Epidermal melanocyte (primary cell): ENCODE measurements around the gene PPP1R1B.

Experiments
- DNase-seq: peaks from one replicate; pipeline ENCODE4 v3.0.0; 2011; ENCODE audit warnings: low spot score; ENCODE audit not compliant: insufficient read length

Gene PPP1R1B

GRCh38 chr17:39651923-39652586 is 25.3 kb downstream of the PPP1R1B start:
- no peak for DNase-seq

- no peak for DNase-seq
Measured at GRCh38 chr17:39652587-39653315, 26.0 kb downstream of the PPP1R1B start.

- no peak for DNase-seq
Measured at GRCh38 chr17:39653316-39653661, 26.5 kb downstream of the PPP1R1B start.

GRCh38 chr17:39653662-39654331 is 27.0 kb downstream of the PPP1R1B start:
- peak; percentile 69 for DNase-seq

GRCh38 chr17:39655105-39655504 is 28.4 kb downstream of the PPP1R1B start:
- no peak for DNase-seq

GRCh38 chr17:39658346-39658745 is 31.6 kb downstream of the PPP1R1B start:
- no peak for DNase-seq

- no peak for DNase-seq
Measured at GRCh38 chr17:39658760-39659159, 32.0 kb downstream of the PPP1R1B start.

DNA sequence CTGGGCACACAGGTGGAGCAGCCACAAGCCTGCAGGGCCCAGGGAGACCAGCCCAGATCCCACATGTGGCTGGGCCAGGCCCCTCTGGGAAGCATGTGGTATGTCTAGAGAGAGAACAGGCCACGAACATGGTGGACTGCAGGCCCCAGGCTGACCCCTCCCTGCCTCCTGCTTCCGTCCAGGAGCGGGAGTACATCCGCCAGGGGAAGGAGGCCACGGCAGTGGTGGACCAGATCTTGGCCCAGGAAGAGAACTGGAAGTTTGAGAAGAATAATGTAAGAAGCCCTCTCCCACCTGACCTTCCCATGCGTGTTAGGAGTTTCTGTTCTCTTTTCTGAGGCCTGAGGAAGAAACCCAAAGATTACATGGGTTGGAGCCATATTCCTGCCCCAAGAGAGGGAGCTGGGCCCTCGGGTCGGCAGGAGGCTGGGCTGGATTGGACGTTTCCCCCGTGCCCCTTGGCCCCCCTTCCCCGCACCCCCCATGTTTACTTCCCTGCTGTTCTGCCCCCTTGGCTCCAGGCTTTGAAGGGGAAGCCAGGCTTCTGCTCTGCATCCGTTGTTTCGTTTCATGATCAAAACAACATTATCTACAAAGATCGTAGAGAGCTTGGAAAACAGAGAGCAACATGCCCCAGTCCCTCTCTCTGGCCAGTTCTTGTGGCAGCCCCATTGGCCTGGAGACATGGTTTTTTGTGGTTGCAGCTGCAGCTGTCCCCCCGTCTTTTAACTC is 32.7 kb downstream of the PPP1R1B start:
- no peak for DNase-seq

GRCh38 chr17:39660011-39660360 is 33.2 kb downstream of the PPP1R1B start:
- DNase-seq, result no peak

GRCh38 chr17:39660397-39661385 is 33.9 kb downstream of the PPP1R1B start:
- DNase-seq, result no peak

DNA sequence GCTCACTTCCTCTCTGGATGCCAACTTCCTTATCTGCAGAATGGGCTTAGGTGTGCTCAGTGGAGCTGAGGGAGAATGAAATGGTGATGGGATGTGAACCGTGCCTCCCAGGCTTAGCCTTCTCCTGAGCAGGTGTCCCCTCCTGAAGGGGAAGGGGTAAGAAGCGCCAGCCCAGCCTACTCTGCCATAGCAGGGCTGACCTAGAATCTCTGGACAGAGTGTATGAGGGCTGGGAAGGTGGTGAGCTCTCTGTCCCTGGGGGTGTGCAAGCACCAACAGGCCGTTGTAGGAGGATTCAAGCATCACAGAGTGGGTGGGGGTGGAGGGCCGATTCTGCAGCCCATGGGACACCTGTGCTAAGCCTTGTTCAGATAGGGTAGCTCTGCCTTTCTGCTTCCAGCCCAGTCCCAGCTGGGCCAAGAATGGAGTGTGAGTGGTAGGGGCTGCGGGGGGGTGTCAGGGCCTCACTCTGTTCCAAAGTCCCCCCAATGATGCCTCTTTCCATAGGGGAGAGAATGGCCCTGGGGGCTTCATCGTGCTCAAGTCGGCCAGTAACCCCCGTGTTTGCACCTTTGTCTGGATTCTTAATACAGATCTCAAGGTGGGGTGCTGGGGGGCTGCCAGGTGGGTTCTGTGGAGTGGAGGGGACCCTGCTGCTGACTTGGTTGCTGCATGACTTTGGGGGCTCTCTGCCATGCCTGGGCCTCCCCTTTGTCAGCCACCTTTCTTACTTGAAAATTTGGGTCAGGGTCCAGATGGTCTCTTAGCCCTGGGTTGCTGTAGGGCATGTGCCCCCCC is 35.2 kb downstream of the PPP1R1B start:
- no peak for DNase-seq

- no peak for DNase-seq
Measured at GRCh38 chr17:39662551-39663339, 36.0 kb downstream of the PPP1R1B start.

DNA sequence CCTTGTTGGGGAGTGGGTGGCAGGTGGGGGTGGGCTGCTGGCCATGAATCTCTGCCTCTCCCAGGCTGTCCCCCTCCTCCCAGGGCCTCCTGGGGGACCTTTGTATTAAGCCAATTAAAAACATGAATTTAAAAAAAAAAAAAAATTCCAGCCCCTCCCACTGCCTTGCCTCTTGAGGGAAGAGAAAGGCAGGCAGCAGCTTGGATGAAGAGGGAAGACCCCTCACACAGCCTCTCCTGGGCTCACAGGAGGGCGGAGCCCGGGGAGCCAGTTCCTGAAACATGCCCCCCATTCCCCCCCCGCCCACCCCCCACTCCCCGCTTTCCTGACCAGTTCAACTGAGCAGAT is 36.6 kb downstream of the PPP1R1B start:
- no peak for DNase-seq

DNA sequence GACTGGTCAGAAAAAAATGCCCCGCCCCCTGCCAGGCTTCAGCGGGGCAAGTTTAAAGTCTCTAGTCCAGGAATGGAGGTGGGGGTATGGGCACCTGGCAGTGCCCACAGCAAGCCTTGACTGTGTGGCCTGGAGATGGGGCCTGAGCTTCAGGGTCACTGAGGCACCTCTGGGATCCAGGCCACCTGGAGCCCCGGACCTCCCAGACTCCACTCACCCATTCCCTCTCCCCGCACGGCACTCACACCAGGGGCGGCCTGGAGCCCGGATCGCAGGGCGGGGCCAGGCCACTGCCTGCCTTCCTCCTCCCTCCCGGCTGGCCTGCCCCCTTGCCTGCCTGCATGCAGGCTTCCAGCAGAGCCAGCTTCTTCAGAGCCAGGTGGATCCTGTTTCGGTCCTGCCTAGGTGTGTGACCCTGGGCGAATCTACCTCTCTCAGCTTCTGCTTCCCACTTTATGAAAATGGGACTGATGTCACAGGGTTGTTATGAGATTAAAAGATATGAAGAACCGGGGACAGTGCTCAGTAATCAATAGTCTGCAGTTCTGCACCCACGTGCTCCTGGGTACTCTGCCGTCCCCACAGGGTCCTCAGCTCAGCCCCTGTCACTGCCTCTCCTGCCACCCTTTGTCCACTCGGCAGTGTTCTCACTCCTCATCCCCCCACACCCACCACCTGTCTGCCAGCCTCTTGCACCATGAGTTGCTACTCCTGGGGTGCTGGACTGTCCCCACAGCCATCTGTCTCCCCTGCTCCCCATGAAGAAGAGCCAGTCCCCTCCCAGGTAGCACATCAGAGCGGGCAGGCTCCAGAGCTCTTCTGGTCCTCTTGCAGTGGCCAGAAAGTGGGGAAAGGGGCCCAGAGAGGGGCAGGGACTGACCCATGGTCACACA is 37.2 kb downstream of the PPP1R1B start:
- DNase-seq, result no peak

DNA sequence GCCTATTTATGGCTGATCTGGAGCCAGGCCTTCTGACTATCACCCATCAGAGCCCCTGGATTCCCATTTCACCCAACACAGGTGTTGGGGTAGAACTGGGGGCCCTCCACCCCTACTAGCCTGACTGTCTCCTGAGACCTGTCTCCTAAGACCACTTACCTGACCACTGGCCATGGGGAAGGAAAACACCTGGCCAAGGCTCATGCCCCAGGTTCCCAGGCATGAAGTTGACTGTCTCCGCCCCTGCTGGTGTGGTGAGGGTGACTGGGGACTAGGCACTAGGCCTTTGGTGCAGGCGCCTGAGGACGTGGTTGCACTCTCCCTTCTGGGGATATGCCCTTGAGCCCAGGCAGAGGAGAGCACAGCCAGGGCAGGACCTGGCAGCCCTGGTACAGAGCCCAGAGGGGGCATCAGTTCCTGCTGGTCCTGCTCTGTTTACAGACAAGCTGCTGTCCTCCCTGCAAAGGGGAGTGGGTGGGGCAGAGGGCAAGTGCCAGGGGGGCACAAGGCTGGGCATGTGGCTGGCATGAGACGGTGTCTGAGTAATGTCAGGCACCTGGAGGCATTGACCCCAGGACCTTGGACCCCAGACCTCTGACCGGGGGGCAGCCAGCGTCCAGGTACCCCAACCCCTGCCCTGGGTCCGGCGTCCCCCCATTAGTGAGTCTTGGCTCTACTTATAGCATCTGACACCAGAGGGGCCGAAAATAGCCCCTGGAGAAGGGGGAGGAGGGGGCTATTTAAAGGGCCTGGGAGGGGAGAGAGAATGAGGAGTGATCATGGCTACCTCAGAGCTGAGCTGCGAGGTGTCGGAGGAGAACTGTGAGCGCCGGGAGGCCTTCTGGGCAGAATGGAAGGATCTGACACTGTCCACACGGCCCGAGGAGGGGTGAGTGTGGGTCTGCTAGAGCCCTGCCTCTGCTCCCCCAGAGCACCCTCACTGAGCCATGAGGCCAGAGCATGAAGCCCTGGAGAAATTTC is 38.1 kb downstream of the PPP1R1B start, which contains the start of gene TCAP:
Gene TCAP, plus strand, starts transcription at position 769 of the 981 bp plus-strand sequence. Its CDS starts 11 bp downstream, at position 780.
- DNase-seq, result no peak

DNA sequence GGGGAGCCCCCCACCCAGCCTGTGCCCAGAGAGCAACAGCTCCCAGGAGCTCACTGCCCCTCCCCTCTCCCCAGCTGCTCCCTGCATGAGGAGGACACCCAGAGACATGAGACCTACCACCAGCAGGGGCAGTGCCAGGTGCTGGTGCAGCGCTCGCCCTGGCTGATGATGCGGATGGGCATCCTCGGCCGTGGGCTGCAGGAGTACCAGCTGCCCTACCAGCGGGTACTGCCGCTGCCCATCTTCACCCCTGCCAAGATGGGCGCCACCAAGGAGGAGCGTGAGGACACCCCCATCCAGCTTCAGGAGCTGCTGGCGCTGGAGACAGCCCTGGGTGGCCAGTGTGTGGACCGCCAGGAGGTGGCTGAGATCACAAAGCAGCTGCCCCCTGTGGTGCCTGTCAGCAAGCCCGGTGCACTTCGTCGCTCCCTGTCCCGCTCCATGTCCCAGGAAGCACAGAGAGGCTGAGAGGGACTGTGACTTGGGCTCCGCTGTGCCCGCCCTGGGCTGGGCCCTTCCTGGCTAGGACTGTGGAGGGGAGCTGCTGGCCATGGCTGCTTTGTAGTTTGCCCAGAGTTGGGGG is 39.0 kb downstream of the PPP1R1B start:
- no peak for DNase-seq

DNA sequence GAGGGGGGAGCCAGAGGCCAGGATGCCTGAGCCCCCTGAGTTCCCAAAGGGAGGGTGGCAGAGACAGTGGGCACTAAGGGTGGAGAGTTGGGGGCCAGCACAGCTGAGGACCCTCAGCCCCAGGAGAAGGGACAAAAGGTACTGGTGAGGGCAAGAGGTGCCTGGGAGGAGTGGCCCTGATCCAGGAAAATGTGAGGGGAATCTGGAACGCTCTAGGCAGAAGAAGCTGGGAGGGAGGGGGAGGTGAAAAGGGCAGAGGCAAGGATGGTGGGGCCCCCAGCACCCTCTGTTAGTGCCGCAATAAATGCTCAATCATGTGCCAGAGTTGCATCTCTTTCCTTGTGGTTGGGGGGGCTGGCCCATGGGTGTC is 39.5 kb downstream of the PPP1R1B start:
- no peak for DNase-seq
